Mesenchymal stem cell (in vitro differentiated cells and primary cell): ENCODE data around the gene STEAP1B.

Experiments
- DNase-seq: peaks from one replicate; pipeline ENCODE4 v3.0.0-alpha.2; 2013
- H2AFZ ChIP-seq: one replicate; pipeline ENCODE4 v1.6.1; 2013; ENCODE audit warnings: low read depth, mild to moderate bottlenecking, control low read depth, inconsistent platforms, low read length, moderate library complexity
- H2AK5ac ChIP-seq: 2 replicates; pipeline ENCODE4 v1.6.1; 2013; ENCODE audit warnings: low read length, moderate library complexity, mild to moderate bottlenecking, inconsistent platforms; ENCODE audit not compliant: severe bottlenecking
- H2BK120ac ChIP-seq: one replicate; pipeline ENCODE4 v1.6.1; 2013; ENCODE audit warnings: low read depth, mild to moderate bottlenecking, inconsistent platforms, low read length, moderate library complexity
- H2BK12ac ChIP-seq, 2 experiments: one replicate each; pipeline ENCODE4 v1.6.1; 2013; ENCODE audit warnings: inconsistent platforms in 2 of 2, low read length in 2 of 2, mild to moderate bottlenecking in 2 of 2, moderate library complexity in 2 of 2, control low read depth in 1 of 2
- H2BK15ac ChIP-seq: one replicate; pipeline ENCODE4 v1.6.1; 2013; ENCODE audit warnings: mild to moderate bottlenecking, low read depth, inconsistent platforms; ENCODE audit not compliant: poor library complexity, severe bottlenecking
- H2BK5ac ChIP-seq: 2 replicates; pipeline ENCODE4 v1.6.1; 2013; ENCODE audit warnings: low read depth, mild to moderate bottlenecking, low read length, control low read depth, inconsistent platforms; ENCODE audit not compliant: poor library complexity, severe bottlenecking
- H3K14ac ChIP-seq, 2 experiments: one replicate each; pipeline ENCODE4 v1.6.1; 2013; ENCODE audit warnings: inconsistent platforms in 2 of 2, low read length in 2 of 2, control low read depth in 1 of 2, mild to moderate bottlenecking in 1 of 2, moderate library complexity in 1 of 2
- H3K18ac ChIP-seq, 2 experiments: one replicate each; pipeline ENCODE4 v1.6.1; 2013; ENCODE audit warnings: inconsistent platforms in 2 of 2, low read length in 2 of 2, control low read depth in 1 of 2, low read depth in 1 of 2, mild to moderate bottlenecking in 1 of 2
- H3K23ac ChIP-seq, 2 experiments: one replicate each; pipeline ENCODE4 v1.6.1; 2013; ENCODE audit warnings: inconsistent platforms in 2 of 2, low read length in 2 of 2, mild to moderate bottlenecking in 2 of 2, moderate library complexity in 2 of 2, control low read depth in 1 of 2
- H3K27ac ChIP-seq: 2 replicates; pipeline ENCODE4 v1.5.1; 2013; ENCODE audit warnings: mild to moderate bottlenecking, moderate library complexity, low read length, control low read depth, inconsistent platforms; ENCODE audit not compliant: poor library complexity, severe bottlenecking
- H3K27me3 ChIP-seq, 2 experiments: 2 replicates each; pipeline versions ENCODE4 v1.6.1 to v1.7.0; 2013; ENCODE audit warnings: low read length in 2 of 2, mild to moderate bottlenecking in 2 of 2, moderate library complexity in 2 of 2, control low read depth in 1 of 2, inconsistent platforms in 1 of 2; ENCODE audit not compliant: control insufficient read depth in 1 of 2, insufficient read depth in 1 of 2
- H3K36me3 ChIP-seq, 2 experiments: 2 replicates each; pipeline versions ENCODE4 v1.6.1 to v1.7.0; 2013; ENCODE audit warnings: low read length in 2 of 2, control low read depth in 1 of 2, inconsistent platforms in 1 of 2, low read depth in 1 of 2, mild to moderate bottlenecking in 1 of 2; ENCODE audit not compliant: insufficient read depth in 2 of 2, control insufficient read depth in 1 of 2
- H3K4ac ChIP-seq, 2 experiments: one replicate each; pipeline ENCODE4 v1.6.1; 2013; ENCODE audit warnings: inconsistent platforms in 2 of 2, low read length in 2 of 2, mild to moderate bottlenecking in 2 of 2, moderate library complexity in 2 of 2, control low read depth in 1 of 2, low read depth in 1 of 2
- H3K4me1 ChIP-seq: 2 replicates; pipeline ENCODE4 v1.6.1; 2013; ENCODE audit warnings: low read depth, low read length, control low read depth; ENCODE audit not compliant: control insufficient read depth, insufficient read depth
- H3K4me2 ChIP-seq: 2 replicates; pipeline ENCODE4 v1.6.1; 2013; ENCODE audit warnings: low read length, mild to moderate bottlenecking, inconsistent platforms; ENCODE audit not compliant: poor library complexity, severe bottlenecking
- H3K4me3 ChIP-seq, 2 experiments: 2 replicates each; pipeline versions ENCODE4 v1.5.1 to v1.7.0; 2013; ENCODE audit warnings: low read length in 2 of 2, mild to moderate bottlenecking in 2 of 2, control low read depth in 1 of 2, low read depth in 1 of 2; ENCODE audit not compliant: insufficient read depth in 1 of 2
- H3K79me1 ChIP-seq: replicated peaks from 2 replicates; pipeline ENCODE4 v1.6.1; 2013; ENCODE audit warnings: mild to moderate bottlenecking, control low read depth, low read length, inconsistent platforms; ENCODE audit not compliant: poor library complexity, severe bottlenecking
- H3K9ac ChIP-seq: 2 replicates; pipeline ENCODE4 v1.7.0; 2013; ENCODE audit warnings: mild to moderate bottlenecking, low read length, moderate library complexity
- H3K9me3 ChIP-seq: 2 replicates; pipeline ENCODE4 v1.7.0; 2013; ENCODE audit warnings: mild to moderate bottlenecking, low read length; ENCODE audit not compliant: control insufficient read depth
- H4K8ac ChIP-seq: one replicate; pipeline ENCODE4 v1.6.1; 2013; ENCODE audit warnings: inconsistent platforms, mild to moderate bottlenecking, low read length, moderate library complexity
- H4K91ac ChIP-seq: one replicate; pipeline ENCODE4 v1.6.1; 2013; ENCODE audit warnings: mild to moderate bottlenecking, low read length, inconsistent platforms
- whole genome bisulfite sequencing: methylation state at CpG from one replicate; pipeline ENCODE4 v1.1.7; 2013; ENCODE audit warnings: mixed read lengths; 5-methylcytosine and 5-hydroxymethylcytosine counted together

Gene STEAP1B

DNA sequence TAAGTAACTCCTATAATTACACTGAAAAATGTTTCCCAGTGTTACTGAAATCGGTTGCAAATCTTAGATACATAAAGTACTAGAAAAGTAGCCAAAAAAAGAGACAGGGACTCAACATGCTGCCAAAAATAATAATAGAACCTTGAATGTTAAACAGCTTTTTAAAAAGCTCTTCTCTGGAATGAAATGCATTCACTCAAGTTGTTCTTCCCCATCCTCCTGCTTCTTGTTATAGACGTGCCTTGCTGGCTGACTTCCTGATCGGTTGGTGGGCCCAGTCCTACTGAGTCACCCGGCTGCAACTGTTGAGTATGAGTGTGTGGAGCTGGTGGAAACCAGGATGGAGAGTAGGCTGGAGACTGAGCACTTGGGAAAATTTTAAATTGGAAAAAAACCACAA is 112.4 kb downstream of the STEAP1B start:
- H2AFZ ChIP-seq: no peak overlapping the region
- H3K79me1 ChIP-seq: no peaks in the 10 kb centered on the region
- H2BK15ac ChIP-seq: no peak overlapping the region
- no peak overlapping the region for H4K91ac ChIP-seq
- no peaks in the 10 kb centered on the region for H3K9me3 ChIP-seq
- H3K18ac ChIP-seq: no peak overlapping the region
- no peaks in the 10 kb centered on the region for H3K36me3 ChIP-seq
- H3K14ac ChIP-seq: no peak overlapping the region
- H2AK5ac ChIP-seq: no peak overlapping the region
- no peaks in the 10 kb centered on the region for H3K27me3 ChIP-seq
- no peak overlapping the region for H3K4me2 ChIP-seq
- 70% methylated on average over 4 of the region's 4 CpGs for WGBS
- H3K4ac ChIP-seq: no peak overlapping the region
- no peak overlapping the region for H2BK12ac ChIP-seq
- no peak overlapping the region for H3K27ac ChIP-seq
- H3K9ac ChIP-seq: peak overlapping the region; percentile 34
- H3K4me1 ChIP-seq: no peaks in the 10 kb centered on the region
- H4K8ac ChIP-seq: no peak overlapping the region
- H3K23ac ChIP-seq: no peak overlapping the region
- no peak for DNase-seq
- no peak overlapping the region for H3K4me3 ChIP-seq
- H2BK5ac ChIP-seq: no peak overlapping the region
- H2BK120ac ChIP-seq: no peak overlapping the region

GRCh38 chr7:22386865-22387264 is 113.1 kb downstream of the STEAP1B start:
- Histone ChIP-seq H2AK5ac (no peak overlapping the region), H3K14ac (no peak overlapping the region), H3K27ac (no peak overlapping the region), H2BK5ac (no peak overlapping the region), H3K4ac (no peak overlapping the region), H3K4me1 (no peaks in the 10 kb centered on the region), H4K8ac (no peak overlapping the region), H3K23ac (no peak overlapping the region), H4K91ac (no peak overlapping the region), H2BK15ac (no peak overlapping the region), H3K4me3 (no peak overlapping the region), H3K36me3 (no peaks in the 10 kb centered on the region), H2BK12ac (no peak overlapping the region), H3K9ac (no peak overlapping the region), H2AFZ (no peak overlapping the region), H3K9me3 (no peaks in the 10 kb centered on the region), H2BK120ac (no peak overlapping the region), H3K18ac (no peak overlapping the region), H3K4me2 (no peak overlapping the region), H3K79me1 (no peaks in the 10 kb centered on the region), H3K27me3 (no peaks in the 10 kb centered on the region)
- no CpG with 5 or more reads among the region's 1 CpG for WGBS
- DNase-seq: no peak

- Histone ChIP-seq H3K18ac (no peak overlapping the region), H3K36me3 (no peaks in the 10 kb centered on the region), H2BK15ac (no peak overlapping the region), H2AK5ac (no peak overlapping the region), H3K4me3 (no peak overlapping the region), H3K23ac (no peak overlapping the region), H3K4ac (no peak overlapping the region), H3K79me1 (no peaks in the 10 kb centered on the region), H3K27ac (no peak overlapping the region), H2BK12ac (no peak overlapping the region), H3K4me2 (no peak overlapping the region), H2BK120ac (no peak overlapping the region), H4K8ac (no peak overlapping the region), H3K14ac (no peak overlapping the region), H2AFZ (no peak overlapping the region), H3K27me3 (no peaks in the 10 kb centered on the region), H3K4me1 (no peaks in the 10 kb centered on the region), H3K9ac (no peak overlapping the region), H2BK5ac (no peak overlapping the region), H3K9me3 (no peaks in the 10 kb centered on the region), H4K91ac (no peak overlapping the region)
- DNase-seq: no peak
- WGBS: no CpG with 5 or more reads among the region's 2 CpGs
These were observed 113.7 kb downstream of the STEAP1B start for GRCh38 chr7:22386206-22386858.

GRCh38 chr7:22385326-22385725 is 114.7 kb downstream of the STEAP1B start:
- no peak overlapping the region for H2AK5ac ChIP-seq
- H3K79me1 ChIP-seq: no peaks in the 10 kb centered on the region
- no peak overlapping the region for H2AFZ ChIP-seq
- H3K18ac ChIP-seq: no peak overlapping the region
- no peak overlapping the region for H3K9ac ChIP-seq
- H3K27ac ChIP-seq: no peak overlapping the region
- no peak overlapping the region for H2BK12ac ChIP-seq
- WGBS: 88% methylated on average over 4 of the region's 4 CpGs
- no peaks in the 10 kb centered on the region for H3K36me3 ChIP-seq
- H3K9me3 ChIP-seq: no peaks in the 10 kb centered on the region
- H3K23ac ChIP-seq: no peak overlapping the region
- no peak overlapping the region for H2BK15ac ChIP-seq
- no peak overlapping the region for H2BK120ac ChIP-seq
- no peaks in the 10 kb centered on the region for H3K27me3 ChIP-seq
- H3K4ac ChIP-seq: no peak overlapping the region
- H4K8ac ChIP-seq: no peak overlapping the region
- no peak overlapping the region for H2BK5ac ChIP-seq
- H3K4me1 ChIP-seq: no peaks in the 10 kb centered on the region
- H4K91ac ChIP-seq: no peak overlapping the region
- H3K14ac ChIP-seq: no peak overlapping the region
- H3K4me3 ChIP-seq: no peak overlapping the region
- no peak for DNase-seq
- H3K4me2 ChIP-seq: no peak overlapping the region
